Gastroesophageal sphincter (tissue), 4 donors: Measurements from ENCODE around the gene FBXW2. TPM values are rescaled to one million over a fixed set of nuclear protein-coding genes. Genes with fewer than 3 reads are reported as not detected.

Source experiments
- ATAC-seq: fragments of 150-250 bp; one replicate; pipeline ENCODE4 v1.9.1; 2016; ENCODE audit warnings: mild to moderate bottlenecking, moderate library complexity
- H3K27ac ChIP-seq, 4 donors: fragments of 200-600 bp; sonication (generic) in 3 of 4; 1 replicate in 3 of 4; 2 replicates in 1 of 4; pipeline ENCODE4 v1.5.1; 2016 to 2019
- H3K27me3 ChIP-seq: fragments of 200-600 bp; sonication (generic); one replicate; pipeline ENCODE4 v1.5.1; 2019
- H3K36me3 ChIP-seq, 2 donors: fragments of 200-600 bp; sonication (generic); one replicate each; pipeline ENCODE4 v1.5.1; 2019; ENCODE audit warnings: control low read depth in 1 of 2
- H3K4me1 ChIP-seq, 3 donors: fragments of 200-600 bp; sonication (generic); 1 replicate in 2 of 3; 2 replicates in 1 of 3; pipeline ENCODE4 v1.5.1; 2016 to 2019; ENCODE audit warnings: control low read depth in 2 of 3
- H3K4me3 ChIP-seq, 2 donors: fragments of 200-600 bp; sonication (generic); one replicate each; pipeline ENCODE4 v1.5.1; 2019; ENCODE audit warnings: mild to moderate bottlenecking in 1 of 2, moderate library complexity in 1 of 2
- H3K9me3 ChIP-seq, 3 donors: fragments of 200-600 bp; sonication (generic); one replicate each; pipeline ENCODE4 v1.5.1; 2017 to 2019; ENCODE audit warnings: control low read depth in 2 of 3
- EP300 ChIP-seq: sonication (generic); formaldehyde crosslinking; IDR thresholded peaks from one replicate; pipeline ENCODE4 v1.6.1; 2017; ENCODE audit warnings: antibody characterized with exemption, mild to moderate bottlenecking
- POLR2A ChIP-seq, 2 donors: fragments of 450-650 bp; IDR thresholded peaks; one replicate each; pipeline ENCODE4 v1.6.1; 2017; ENCODE audit warnings: antibody characterized with exemption in 2 of 2, mild to moderate bottlenecking in 2 of 2, moderate library complexity in 1 of 2
- POLR2AphosphoS5 ChIP-seq: sonication (generic); formaldehyde crosslinking; IDR thresholded peaks from one replicate; pipeline ENCODE4 v1.6.1; 2017; ENCODE audit warnings: antibody characterized with exemption
- WGBS, 2 donors: methylation state at CpG; one replicate each; pipeline ENCODE4 v1.1.5; 2018; ENCODE audit warnings: low coverage in 1 of 2; 5-methylcytosine and 5-hydroxymethylcytosine counted together
- total RNA-seq, 4 donors: library from RNA; depleted of rRNA; stranded (reverse); fragments of >200 nt; gene quantifications; one replicate each; pipeline ENCODE4 v1.1.0, GENCODE V29; 2016
- TF ChIP-seq, protein P1 (sequence below), 4 experiments: fragments of 200-600 bp in 2 of 4; fragments of 450-650 bp in 2 of 4; sonication (generic) in 1 of 4; IDR thresholded peaks; one replicate each; pipeline ENCODE4 v1.5.1; 2017 to 2019; ENCODE audit warnings: antibody characterized with exemption in 4 of 4, mild to moderate bottlenecking in 2 of 4, moderate library complexity in 2 of 4

The FBXW2 gene
- total RNA-seq, 4 donors from 2014 or later, result 41.8 to 57.1 (median 50.0) TPM

DNA sequence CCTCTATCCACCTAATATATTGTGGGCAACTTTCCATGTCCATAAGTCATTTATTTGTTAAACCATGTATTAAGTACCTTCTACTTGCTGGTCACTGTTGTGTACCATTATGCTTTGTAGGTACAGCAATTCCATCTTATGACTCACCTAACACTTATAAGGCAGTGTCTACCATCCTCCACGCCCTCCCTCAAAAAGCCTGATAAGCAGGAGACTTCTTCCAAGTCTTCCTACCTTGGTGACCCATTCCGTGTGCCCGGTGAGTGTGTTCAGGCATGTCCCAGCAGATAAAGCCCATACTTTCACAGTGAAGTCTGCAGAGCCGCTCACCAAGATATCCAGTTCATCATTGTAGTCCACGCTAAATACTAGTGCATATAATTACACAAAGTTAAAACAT lies 17.4 kb downstream of the FBXW2 start:
- Histone ChIP-seq H3K27me3 (no peaks in the 10 kb centered on the region), H3K4me1 (peaks cover 0 to 13% (median 0%) of the 10 kb centered on the region in 3 donors), H3K9me3 (no peaks in the 10 kb centered on the region), H3K36me3 (peaks cover 3 to 94% of the 10 kb centered on the region in 2 donors), H3K4me3 (no peak overlapping the region), H3K27ac (no peak overlapping the region)
- TF ChIP-seq, protein P1, sequence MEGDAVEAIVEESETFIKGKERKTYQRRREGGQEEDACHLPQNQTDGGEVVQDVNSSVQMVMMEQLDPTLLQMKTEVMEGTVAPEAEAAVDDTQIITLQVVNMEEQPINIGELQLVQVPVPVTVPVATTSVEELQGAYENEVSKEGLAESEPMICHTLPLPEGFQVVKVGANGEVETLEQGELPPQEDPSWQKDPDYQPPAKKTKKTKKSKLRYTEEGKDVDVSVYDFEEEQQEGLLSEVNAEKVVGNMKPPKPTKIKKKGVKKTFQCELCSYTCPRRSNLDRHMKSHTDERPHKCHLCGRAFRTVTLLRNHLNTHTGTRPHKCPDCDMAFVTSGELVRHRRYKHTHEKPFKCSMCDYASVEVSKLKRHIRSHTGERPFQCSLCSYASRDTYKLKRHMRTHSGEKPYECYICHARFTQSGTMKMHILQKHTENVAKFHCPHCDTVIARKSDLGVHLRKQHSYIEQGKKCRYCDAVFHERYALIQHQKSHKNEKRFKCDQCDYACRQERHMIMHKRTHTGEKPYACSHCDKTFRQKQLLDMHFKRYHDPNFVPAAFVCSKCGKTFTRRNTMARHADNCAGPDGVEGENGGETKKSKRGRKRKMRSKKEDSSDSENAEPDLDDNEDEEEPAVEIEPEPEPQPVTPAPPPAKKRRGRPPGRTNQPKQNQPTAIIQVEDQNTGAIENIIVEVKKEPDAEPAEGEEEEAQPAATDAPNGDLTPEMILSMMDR (IDR thresholded peaks at IDR 0.05), result no peak
- TF ChIP-seq POLR2A (IDR thresholded peaks at IDR 0.05) (no peak), EP300 (no peak), POLR2AphosphoS5 (no peak)
- WGBS, 2 donors, result 96% methylated on average over 5 of the region's 5 CpGs
- ATAC-seq, result no peak

- no peak overlapping the region for H3K4me3 ChIP-seq
- no peaks in the 10 kb centered on the region for H3K27me3 ChIP-seq
- H3K36me3 ChIP-seq, result peaks cover 7 to 98% of the 10 kb centered on the region in 2 donors
- H3K9me3 ChIP-seq, result no peaks in the 10 kb centered on the region
- TF ChIP-seq, protein P1 (IDR thresholded peaks at IDR 0.05), result no peak
- no peak for TF ChIP-seq POLR2AphosphoS5
- no peak for TF ChIP-seq EP300
- TF ChIP-seq POLR2A (IDR thresholded peaks at IDR 0.05), result no peak
- no peak for ATAC-seq
- no peak overlapping the region for H3K27ac ChIP-seq
- WGBS, 2 donors, result 86 to 94% methylated on average over 3 to 4 of the region's 4 CpGs
- H3K4me1 ChIP-seq, result peaks cover 0 to 8% (median 0%) of the 10 kb centered on the region in 3 donors
Measured at GRCh38 chr9:120774719-120775118, 18.5 kb downstream of the FBXW2 start.

- peaks cover 7 to 100% of the 10 kb centered on the region in 2 donors for H3K36me3 ChIP-seq
- H3K27ac ChIP-seq, result no peak overlapping the region
- peaks cover 0 to under 1% (median 0%) of the 10 kb centered on the region in 3 donors for H3K4me1 ChIP-seq
- H3K4me3 ChIP-seq, result no peak overlapping the region
- WGBS, 2 donors, result 86 to 93% methylated on average over 3 of the region's 3 CpGs
- TF ChIP-seq, protein P1 (IDR thresholded peaks at IDR 0.05), result no peak
- TF ChIP-seq POLR2AphosphoS5, result no peak
- TF ChIP-seq POLR2A (IDR thresholded peaks at IDR 0.05), result no peak
- TF ChIP-seq EP300, result no peak
- no peaks in the 10 kb centered on the region for H3K9me3 ChIP-seq
- H3K27me3 ChIP-seq, result no peaks in the 10 kb centered on the region
- no peak for ATAC-seq
Measured at GRCh38 chr9:120773256-120773655, 20.0 kb downstream of the FBXW2 start.

DNA sequence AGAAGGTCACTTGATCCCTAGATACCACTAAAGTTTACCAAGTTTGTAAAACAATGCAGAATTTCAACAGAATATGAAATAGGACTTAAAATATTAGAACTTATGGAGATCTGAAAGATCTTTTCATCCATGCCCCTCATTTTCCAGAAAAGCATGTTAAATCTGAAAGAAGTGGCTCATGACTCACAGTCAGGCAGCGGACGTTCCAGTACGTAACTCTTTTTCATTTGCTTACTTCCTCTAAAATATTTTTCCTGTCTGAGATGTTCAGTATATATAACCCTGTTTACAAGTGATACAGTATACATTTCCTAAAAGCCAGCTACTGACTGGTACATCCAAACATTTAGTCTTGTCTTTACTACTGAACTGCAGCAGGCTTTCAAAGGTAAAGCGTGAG lies 22.3 kb downstream of the FBXW2 start:
- no peak overlapping the region for H3K4me3 ChIP-seq
- H3K9me3 ChIP-seq, result no peaks in the 10 kb centered on the region
- H3K27ac ChIP-seq, result no peak overlapping the region
- H3K36me3 ChIP-seq, result peaks cover 7 to 100% of the 10 kb centered on the region in 2 donors
- TF ChIP-seq POLR2A (IDR thresholded peaks at IDR 0.05), result no peak
- TF ChIP-seq, protein P1 (IDR thresholded peaks at IDR 0.05), result no peak
- no peak for TF ChIP-seq EP300
- no peak for TF ChIP-seq POLR2AphosphoS5
- H3K27me3 ChIP-seq, result no peaks in the 10 kb centered on the region
- no peaks in the 10 kb centered on the region for H3K4me1 ChIP-seq
- ATAC-seq, result no peak
- WGBS, 2 donors, result 84 to 88% methylated on average over 3 to 4 of the region's 4 CpGs

- ATAC-seq, result no peak
- no peaks in the 10 kb centered on the region for H3K9me3 ChIP-seq
- H3K27me3 ChIP-seq, result no peaks in the 10 kb centered on the region
- H3K4me3 ChIP-seq, result no peak overlapping the region
- 80 to 100% methylated on average over 1 of the region's 1 CpG for WGBS, 2 donors
- H3K27ac ChIP-seq, result no peak overlapping the region
- peaks cover 7 to 100% of the 10 kb centered on the region in 2 donors for H3K36me3 ChIP-seq
- H3K4me1 ChIP-seq, result no peaks in the 10 kb centered on the region
- TF ChIP-seq POLR2AphosphoS5 (no peak), EP300 (no peak), POLR2A (IDR thresholded peaks at IDR 0.05) (no peak)
- TF ChIP-seq, protein P1 (IDR thresholded peaks at IDR 0.05), result no peak
Measured at GRCh38 chr9:120768886-120769285, 24.3 kb downstream of the FBXW2 start.
